Hematopoietic multipotent progenitor cell (in vitro differentiated cells): ENCODE measurements around the gene PUM1. TPM values are rescaled to one million over a fixed set of nuclear protein-coding genes. Genes with fewer than 3 reads are reported as not detected.
A peak's percentile ranks its signal among the peaks of the same experiment; 100 is the strongest.

Source experiments
- DNase-seq, 3 donors: peaks; one replicate each; pipeline ENCODE4 v3.0.0-alpha.2; 2011 to 2015; ENCODE audit warnings: low read depth in 2 of 3, low spot score in 2 of 3
- total RNA-seq: library from RNA; depleted of rRNA; stranded (reverse); fragments of >200 nt; gene quantifications from one replicate; pipeline ENCODE4 v1.2.3, GENCODE V29; 2012

Gene PUM1
- total RNA-seq, 1 donor, result 147 TPM

- peak in 1 of 3 donors; percentile 45 for DNase-seq
These were observed 156.0 kb downstream of the PUM1 start for GRCh38 chr1:30909365-30910068.

GRCh38 chr1:30908696-30909364 is 156.7 kb downstream of the PUM1 start, which contains the start of gene SDC3:
TSS of gene SDC3 (minus strand) at chr1:30908758. CDS start at chr1:30908586, 172 bp downstream.
- no peak for DNase-seq

DNA sequence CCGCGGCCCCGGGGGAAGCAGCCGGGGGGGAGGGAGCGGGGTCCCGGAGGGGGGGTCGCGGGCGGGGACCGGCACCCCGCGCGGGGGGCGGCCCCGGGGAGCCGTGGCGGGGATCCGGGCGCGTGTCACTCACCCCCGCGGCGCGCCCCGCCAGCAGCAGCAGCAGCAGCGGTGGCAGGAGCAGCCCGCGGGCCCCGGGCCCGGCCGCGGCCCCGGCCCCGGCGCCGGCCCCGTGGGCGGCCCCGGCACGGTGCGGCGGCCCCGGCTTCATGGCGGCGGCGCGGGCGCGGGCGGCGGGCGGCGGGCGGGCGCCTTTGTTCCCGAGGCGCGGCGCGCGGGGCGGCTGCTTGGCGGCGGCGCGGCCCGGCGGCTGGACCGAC is 157.2 kb downstream of the PUM1 start:
- no peak for DNase-seq

GRCh38 chr1:30907481-30908315 is 157.8 kb downstream of the PUM1 start:
- DNase-seq, result no peak

DNA sequence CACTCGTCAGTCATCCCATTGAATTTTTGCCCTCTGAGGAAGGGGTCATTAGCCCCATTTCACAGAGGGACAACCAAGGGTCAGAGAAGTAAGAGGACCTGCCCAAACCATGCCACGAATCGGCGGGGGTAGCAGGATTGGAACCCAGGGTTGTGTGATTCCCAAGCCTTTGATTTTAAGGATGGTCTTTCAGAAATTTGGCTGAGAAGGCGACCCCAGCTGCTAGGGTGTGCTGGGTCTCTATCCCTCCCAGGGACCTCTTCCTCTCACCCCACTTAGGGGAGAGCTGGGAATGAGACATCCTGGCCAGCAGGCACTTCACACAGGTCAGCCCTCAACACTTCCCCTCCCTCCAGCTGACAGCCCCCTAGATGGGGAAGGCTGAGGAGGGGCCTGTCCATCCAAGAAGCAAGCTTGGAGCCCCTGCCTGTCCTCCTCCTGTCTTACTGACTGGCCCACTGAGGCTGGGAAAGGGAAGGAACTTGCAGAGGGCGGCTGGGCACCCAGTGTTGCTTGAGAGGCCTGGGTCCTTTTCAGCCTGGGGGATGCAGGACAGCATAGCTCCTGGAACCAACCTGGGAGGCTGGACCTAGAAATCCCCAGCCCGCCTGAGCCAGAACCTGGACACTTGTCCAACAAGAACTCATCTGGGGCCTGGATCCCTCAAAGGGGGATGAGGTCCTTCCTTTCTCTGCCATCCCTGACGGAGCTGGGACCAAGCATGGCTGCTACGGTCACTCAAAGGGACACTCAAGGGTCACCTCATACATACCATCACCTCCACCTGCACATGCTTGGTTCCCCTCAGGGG is 158.7 kb downstream of the PUM1 start:
- DNase-seq, result no peak

- no peak for DNase-seq
These were observed 159.4 kb downstream of the PUM1 start for GRCh38 chr1:30905916-30906620.

DNA sequence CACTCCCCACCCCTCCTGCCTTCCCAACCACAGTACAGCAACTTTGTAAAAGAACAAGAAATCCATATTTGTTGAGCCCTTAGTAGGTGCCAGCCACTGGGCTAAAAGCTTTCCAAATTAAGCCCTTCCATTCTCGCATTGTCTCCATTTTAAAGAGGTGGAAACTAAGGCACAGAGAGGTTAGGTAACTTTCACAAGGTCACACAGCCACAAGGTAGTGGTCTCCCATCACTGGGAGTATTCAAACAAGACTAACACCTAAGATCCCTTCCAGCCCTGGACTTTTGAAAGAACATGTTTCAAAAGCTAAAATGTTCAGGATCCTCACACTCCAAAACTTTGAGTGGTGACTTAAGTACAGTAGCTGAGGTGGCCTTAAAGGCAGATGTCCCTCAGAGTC is 160.1 kb downstream of the PUM1 start:
- no peak for DNase-seq

GRCh38 chr1:30904962-30905335 is 160.6 kb downstream of the PUM1 start:
- DNase-seq, result no peak

DNA sequence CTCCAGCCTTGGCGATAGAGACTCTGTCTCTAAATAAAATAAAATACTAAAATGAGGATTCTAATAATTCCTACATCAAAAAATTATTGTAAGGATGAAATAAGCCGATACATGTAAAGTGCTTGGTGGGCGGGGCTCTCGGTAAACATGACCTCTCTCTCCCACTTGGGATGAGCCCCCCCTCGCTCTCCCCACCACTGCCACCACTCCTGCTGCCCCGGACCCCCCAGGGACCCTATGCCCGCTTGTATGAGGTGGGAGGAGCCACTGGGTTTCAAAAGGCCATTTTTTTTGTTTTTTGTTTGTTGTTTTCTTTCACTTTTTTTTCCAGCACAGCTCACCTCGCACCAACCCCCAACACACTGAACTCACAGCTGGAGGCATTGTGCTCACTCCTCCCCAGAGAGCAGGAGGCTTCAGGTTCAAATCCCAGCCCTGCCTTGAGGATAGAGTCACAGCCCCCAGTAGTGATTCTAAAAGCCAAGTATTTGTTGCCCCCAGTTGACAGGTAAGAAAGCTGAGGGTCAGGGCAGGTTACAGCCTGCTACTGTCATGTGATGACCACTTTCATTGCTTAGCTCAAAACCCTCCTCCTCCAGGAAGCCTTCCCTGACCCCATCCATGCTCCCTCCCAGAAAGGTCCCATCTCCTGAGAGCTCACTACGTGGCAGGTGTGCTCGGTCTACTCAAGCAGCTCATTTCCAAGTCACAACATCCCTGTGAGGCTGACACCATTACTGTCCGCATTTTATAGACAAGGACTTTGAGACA is 161.1 kb downstream of the PUM1 start:
- no peak for DNase-seq

DNA sequence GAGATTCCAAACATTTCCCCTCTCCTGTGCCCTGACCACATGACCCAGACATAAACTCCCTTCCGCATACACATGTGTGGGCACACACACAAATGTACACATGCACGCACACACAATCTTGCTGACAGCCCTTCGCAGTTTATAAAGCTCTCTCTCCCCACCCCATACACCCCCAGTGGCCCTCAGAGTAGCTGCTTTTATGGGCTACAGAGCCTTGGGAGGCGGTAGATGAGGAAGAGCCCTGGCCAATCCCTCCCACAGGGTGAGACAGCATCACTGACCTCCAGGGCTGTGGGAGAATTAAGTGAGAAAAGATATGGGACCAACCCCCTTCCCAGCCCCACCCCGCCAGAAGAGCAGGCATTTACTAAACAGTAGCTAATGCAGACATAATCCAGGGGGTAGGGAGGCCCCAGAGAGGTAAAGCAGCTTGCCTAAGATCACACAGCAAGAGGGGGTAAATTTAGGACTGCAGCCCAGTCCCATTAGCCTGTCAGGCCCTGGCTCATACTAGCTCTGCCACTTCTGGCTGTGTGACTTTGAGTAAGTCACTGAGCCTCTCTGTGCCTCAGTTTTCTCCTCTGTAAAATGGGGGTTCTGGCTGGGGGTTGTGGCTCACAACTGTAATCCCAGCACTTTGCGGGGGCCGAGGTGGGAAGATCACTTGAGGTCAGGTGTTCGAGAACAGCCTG is 162.0 kb downstream of the PUM1 start:
- DNase-seq, result no peak

- DNase-seq, result no peak
These were observed 162.8 kb downstream of the PUM1 start for GRCh38 chr1:30902593-30903290.

DNA sequence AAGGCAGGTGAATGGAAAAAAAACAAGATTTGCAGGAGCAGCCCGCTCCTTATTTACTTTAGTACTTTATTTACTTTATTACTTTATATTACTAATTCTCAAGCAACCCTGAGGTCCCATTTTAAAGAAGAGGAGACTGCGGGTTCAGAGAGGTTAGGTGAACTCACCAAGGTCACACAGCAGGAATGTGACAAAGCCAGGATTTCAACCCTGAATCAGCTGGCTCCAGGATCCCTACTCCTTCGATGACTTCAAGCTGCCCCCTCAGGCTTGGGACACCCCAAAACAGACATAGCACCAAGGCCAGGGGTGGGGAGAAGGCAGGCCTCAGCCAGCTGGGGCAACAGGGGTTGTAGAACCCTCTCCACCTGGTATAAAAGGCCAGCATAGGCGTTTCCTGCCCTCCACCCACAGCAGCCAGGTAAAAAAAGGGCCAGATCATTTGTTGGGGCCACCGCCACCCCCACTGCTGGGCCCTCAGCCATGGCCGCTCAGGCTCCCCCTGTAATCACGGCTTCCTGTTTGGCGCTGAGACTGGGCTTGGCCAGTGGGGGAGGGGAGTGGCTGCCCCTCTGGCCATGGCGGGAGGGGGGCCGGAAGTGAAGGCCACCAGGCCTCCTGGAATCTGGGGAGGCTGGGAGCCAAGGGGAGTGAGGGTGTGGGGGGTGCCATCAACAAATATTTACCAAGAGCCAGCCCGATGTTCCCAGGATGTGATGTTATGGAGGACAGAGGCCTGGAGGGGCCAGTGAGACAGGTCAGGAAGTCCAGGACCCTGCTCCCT is 163.5 kb downstream of the PUM1 start:
- no peak for DNase-seq

- no peak for DNase-seq
These were observed 164.5 kb downstream of the PUM1 start for GRCh38 chr1:30900931-30901560.

GRCh38 chr1:30900486-30900885 is 165.0 kb downstream of the PUM1 start:
- no peak for DNase-seq

DNA sequence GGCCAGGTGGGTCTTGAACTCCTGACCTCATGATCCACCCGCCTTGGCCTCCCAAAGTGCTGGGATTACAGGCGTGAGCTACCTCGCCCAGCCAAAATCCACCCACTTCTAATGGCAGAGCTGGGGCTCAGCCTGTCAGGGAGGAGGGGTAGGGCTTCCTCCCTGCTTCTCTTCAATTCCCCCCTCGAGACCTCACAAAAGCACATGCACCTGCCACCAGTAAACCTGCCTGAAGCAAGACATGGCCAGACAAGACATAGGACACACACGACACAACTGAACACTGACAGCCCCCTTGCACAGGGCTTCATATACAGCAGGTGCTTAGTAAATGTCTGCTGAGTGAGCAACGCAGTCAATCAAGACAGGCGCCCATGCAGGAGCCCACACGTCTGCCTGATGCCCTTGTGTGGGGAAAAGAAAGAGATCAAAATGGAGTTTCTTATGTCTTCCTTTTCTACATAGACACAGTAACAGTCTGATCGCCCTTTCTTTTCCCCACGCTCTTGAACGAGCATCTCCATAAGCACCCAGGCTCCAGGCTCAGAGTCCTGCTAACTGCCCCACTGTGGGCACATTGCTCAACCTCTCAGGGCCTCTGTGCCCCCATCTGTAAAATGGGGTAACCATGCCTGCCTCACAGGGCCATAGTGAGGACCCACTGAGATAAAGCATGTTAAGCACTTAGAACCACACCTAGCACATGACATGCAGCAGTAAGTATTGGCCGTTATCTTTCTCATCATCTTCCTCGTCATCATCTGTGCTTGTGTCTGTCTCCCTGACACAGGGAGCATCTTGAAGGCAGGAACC is 165.7 kb downstream of the PUM1 start:
- no peak for DNase-seq
